Measurements from ENCODE around the gene NINJ2.

- TF ChIP-seq POLR2A (IDR thresholded peaks at IDR 0.05) (no peak), POLR2AphosphoS5 (IDR thresholded peaks at IDR 0.05) (no peak), CTCF (IDR thresholded peaks at IDR 0.05) (no peak)
Measured at GRCh38 chr12:709455-710020, 46.3 kb upstream of the NINJ2 start.
